Measurements from ENCODE around the gene ZFC3H1.

GRCh38 chr12:71653137-71653536, 10.5 kb downstream of the ZFC3H1 start:
- TF ChIP-seq ELF1 (tag; IDR thresholded peaks at IDR 0.05) = no peak
- no peak for TF ChIP-seq CTCF (IDR thresholded peaks at IDR 0.05 in 2 of 3, conservative IDR thresholded peaks at IDR 0.05 in 1 of 3; ENCODE audit: insufficient read depth in 2 of 3, low read depth in 1 of 3, low read length in 3 of 3)
- no peak for TF ChIP-seq CREB1 (IDR thresholded peaks at IDR 0.05)
- no peak for TF ChIP-seq CREB1 (CRISPR knock-in tag; IDR thresholded peaks at IDR 0.05)
- no peak for TF ChIP-seq EGR1 (conservative IDR thresholded peaks at IDR 0.05)
- no peak for TF ChIP-seq RFX5 (IDR thresholded peaks at IDR 0.05; ENCODE audit: low read depth, low read length)
- TF ChIP-seq DDX20 (tag; IDR thresholded peaks at IDR 0.05; ENCODE audit: low read depth) = no peak
- no peak for TF ChIP-seq ZNF609 (CRISPR knock-in tag; IDR thresholded peaks at IDR 0.05; ENCODE audit: borderline replicate concordance)
- no peak for TF ChIP-seq GATAD2B (IDR thresholded peaks at IDR 0.05; ENCODE audit: borderline replicate concordance)
- TF ChIP-seq HNRNPUL1 (IDR thresholded peaks at IDR 0.05; ENCODE audit: low read length) = no peak
- TF ChIP-seq BCOR (IDR thresholded peaks at IDR 0.05) = no peak
- no peak for TF ChIP-seq L3MBTL2 (IDR thresholded peaks at IDR 0.05)
- no peak for TF ChIP-seq MYC (IDR thresholded peaks at IDR 0.05; ENCODE audit: low read depth, low read length)
- no peak for TF ChIP-seq MYC (CRISPR knock-in tag; IDR thresholded peaks at IDR 0.05; ENCODE audit: borderline replicate concordance, low read depth)
- no peak for TF ChIP-seq POLR2A (conservative IDR thresholded peaks at IDR 0.05)
- no peak for TF ChIP-seq LCOR (CRISPR knock-in tag; IDR thresholded peaks at IDR 0.05)

Data from K562 (cell line).